IMR-90 (cell line): ENCODE data around the gene DUSP2. TPM values are rescaled to one million over a fixed set of nuclear protein-coding genes. Genes with fewer than 3 reads are reported as not detected.

Experiments
- ATAC-seq: fragments of 200-7000 bp; cut with Tn5 transposase; 2 replicates; pipeline ENCODE4 v1.9.1; 2020; ENCODE audit warnings: low read depth, mild to moderate bottlenecking, moderate library complexity
- BruUV-seq: library from RNA; stranded (reverse); fragments of 400-500 nt; replicated peaks from 2 replicates; lab custom pipeline; 2021; lab: Mats Ljungman, UMichigan
- CTCF ChIA-PET: fragments of 300-600 bp; formaldehyde crosslinking; extraction: SDS; loops from one replicate; lab custom pipeline; 2021; ENCODE audit warnings: antibody characterized with exemption; lab: Yijun Ruan, JAX
- POLR2A ChIA-PET: fragments of 300-600 bp; sonication (Branson Sonifier 250); formaldehyde crosslinking; loops from one replicate; lab custom pipeline; 2022; ENCODE audit warnings: antibody characterized with exemption; ENCODE audit not compliant: unreplicated experiment; lab: Charles Lee
- DNase-seq: peaks from one replicate; pipeline ENCODE4 v3.0.0; 2013
- H2AFZ ChIP-seq: replicated peaks from 2 replicates; pipeline ENCODE3; 2013; ENCODE audit warnings: low read length, mild to moderate bottlenecking; ENCODE audit not compliant: poor library complexity
- H2AK5ac ChIP-seq: 2 replicates; pipeline ENCODE4 v1.6.1; 2013; ENCODE audit warnings: low read depth, low read length, inconsistent platforms
- H2AK9ac ChIP-seq: replicated peaks from 2 replicates; pipeline ENCODE3; 2013; ENCODE audit warnings: mild to moderate bottlenecking, low read depth, low read length, moderate library complexity; ENCODE audit not compliant: poor library complexity
- H2BK120ac ChIP-seq: 2 replicates; pipeline ENCODE4 v1.6.1; 2013; ENCODE audit warnings: low read depth, low read length, inconsistent platforms
- H2BK15ac ChIP-seq: 3 replicates; pipeline ENCODE4 v1.6.1; 2013; ENCODE audit warnings: low read depth, low read length, inconsistent platforms
- H2BK20ac ChIP-seq: 2 replicates; pipeline ENCODE4 v1.6.1; 2013; ENCODE audit warnings: low read depth, mild to moderate bottlenecking, inconsistent platforms, low read length, moderate library complexity
- H2BK5ac ChIP-seq: 2 replicates; pipeline ENCODE4 v1.6.1; 2013; ENCODE audit warnings: mild to moderate bottlenecking, low read depth, low read length, inconsistent platforms; ENCODE audit not compliant: poor library complexity, severe bottlenecking
- H3K14ac ChIP-seq: replicated peaks from 2 replicates; pipeline ENCODE4 v1.6.1; 2013; ENCODE audit warnings: low read depth, low read length, inconsistent platforms
- H3K18ac ChIP-seq: 2 replicates; pipeline ENCODE4 v1.6.1; 2013; ENCODE audit warnings: low read depth, low read length, control low read depth
- H3K23ac ChIP-seq: 2 replicates; pipeline ENCODE4 v1.6.1; 2013; ENCODE audit warnings: low read depth, low read length, inconsistent platforms
- H3K27ac ChIP-seq: 2 replicates; pipeline ENCODE4 v1.5.1; 2013; ENCODE audit warnings: mild to moderate bottlenecking, control low read depth, low read length; ENCODE audit not compliant: insufficient read depth
- H3K27me3 ChIP-seq: 2 replicates; pipeline ENCODE4 v1.6.1; 2013; ENCODE audit warnings: low read length; ENCODE audit not compliant: control insufficient read depth, insufficient read depth
- H3K36me3 ChIP-seq: 2 replicates; pipeline ENCODE4 v1.6.1; 2013; ENCODE audit warnings: low read length, mixed read lengths; ENCODE audit not compliant: control insufficient read depth, insufficient read depth
- H3K4ac ChIP-seq: 2 replicates; pipeline ENCODE4 v1.6.1; 2013; ENCODE audit warnings: low read depth, low read length, inconsistent platforms
- H3K4me1 ChIP-seq: 2 replicates; pipeline ENCODE4 v1.6.1; 2013; ENCODE audit warnings: low read length, mixed read lengths; ENCODE audit not compliant: control insufficient read depth, insufficient read depth
- H3K4me2 ChIP-seq: 2 replicates; pipeline ENCODE4 v1.6.1; 2013; ENCODE audit warnings: low read depth, mild to moderate bottlenecking, control low read depth, low read length, moderate library complexity
- H3K4me3 ChIP-seq: 2 replicates; pipeline ENCODE4 v1.5.1; 2013; ENCODE audit warnings: low read depth, mild to moderate bottlenecking, control low read depth, low read length, moderate library complexity; ENCODE audit not compliant: insufficient read depth
- H3K56ac ChIP-seq: 2 replicates; pipeline ENCODE4 v1.6.1; 2013; ENCODE audit warnings: low read length, inconsistent platforms; ENCODE audit not compliant: insufficient read depth; ENCODE audit errors: extremely low read depth
- H3K79me1 ChIP-seq, 2 experiments: 2 replicates each; pipeline ENCODE4 v1.6.1; 2013; ENCODE audit warnings: low read length in 2 of 2, inconsistent platforms in 1 of 2, low read depth in 1 of 2
- H3K9ac ChIP-seq: 2 replicates; pipeline ENCODE4 v1.6.1; 2013; ENCODE audit warnings: low read depth, low read length, control low read depth
- H3K9me1 ChIP-seq: 2 replicates; pipeline ENCODE4 v1.6.1; 2013; ENCODE audit warnings: low read length, inconsistent platforms; ENCODE audit not compliant: insufficient read depth
- H3K9me3 ChIP-seq: 2 replicates; pipeline ENCODE4 v1.6.1; 2013; ENCODE audit warnings: low read length; ENCODE audit not compliant: control insufficient read depth, insufficient read depth
- H4K20me1 ChIP-seq: 2 replicates; pipeline ENCODE4 v1.6.1; 2013; ENCODE audit warnings: low read length, inconsistent platforms; ENCODE audit not compliant: insufficient read depth
- H4K5ac ChIP-seq: 2 replicates; pipeline ENCODE4 v1.6.1; 2013; ENCODE audit warnings: mild to moderate bottlenecking, low read depth, low read length, control low read depth
- H4K8ac ChIP-seq, 2 experiments: 2 replicates each; pipeline ENCODE4 v1.6.1; 2013; ENCODE audit warnings: low read depth in 2 of 2, low read length in 2 of 2, control low read depth in 1 of 2, inconsistent platforms in 1 of 2
- H4K91ac ChIP-seq: 2 replicates; pipeline ENCODE4 v1.6.1; 2013; ENCODE audit warnings: low read depth, low read length, inconsistent platforms; ENCODE audit not compliant: insufficient read depth
- BHLHE40 ChIP-seq: fragments of 150-350 bp; IDR thresholded peaks from 2 replicates; pipeline ENCODE4 v1.6.1; 2016; ENCODE audit warnings: mild to moderate bottlenecking, low read depth, low read length
- CEBPB ChIP-seq: IDR thresholded peaks from 2 replicates; pipeline ENCODE4 v1.6.1; 2012; ENCODE audit warnings: low read depth, low read length, improper control_type of control experiment
- CHD1 ChIP-seq: IDR thresholded peaks from 2 replicates; pipeline ENCODE4 v1.6.1; 2012; ENCODE audit warnings: low read depth, low read length, improper control_type of control experiment
- CTCF ChIP-seq: conservative IDR thresholded peaks from 2 replicates; pipeline ENCODE4 v1.5.1; 2012; ENCODE audit warnings: mild to moderate bottlenecking, low read depth, low read length, improper control_type of control experiment
- FOS ChIP-seq: fragments of 150-350 bp; IDR thresholded peaks from 2 replicates; pipeline ENCODE4 v1.6.1; 2016; ENCODE audit warnings: low read depth, low read length
- MXI1 ChIP-seq: IDR thresholded peaks from 2 replicates; pipeline ENCODE4 v1.6.1; 2012; ENCODE audit warnings: low read depth, mild to moderate bottlenecking, low read length, moderate library complexity, borderline replicate concordance
- POLR2A ChIP-seq: IDR thresholded peaks from 2 replicates; pipeline ENCODE4 v1.6.1; 2012; ENCODE audit warnings: mild to moderate bottlenecking, low read depth, low read length
- RAD21 ChIP-seq: IDR thresholded peaks from 2 replicates; pipeline ENCODE4 v1.6.1; 2012; ENCODE audit warnings: low read length, improper control_type of control experiment
- RCOR1 ChIP-seq: IDR thresholded peaks from 2 replicates; pipeline ENCODE4 v1.6.1; 2012; ENCODE audit warnings: mild to moderate bottlenecking, low read length, improper control_type of control experiment; ENCODE audit not compliant: insufficient replicate concordance
- RFX5 ChIP-seq: IDR thresholded peaks from 2 replicates; pipeline ENCODE4 v1.8.0; 2012; ENCODE audit warnings: low read depth, mild to moderate bottlenecking, low read length, moderate library complexity
- SMC3 ChIP-seq: fragments of 150-350 bp; IDR thresholded peaks from 2 replicates; pipeline ENCODE4 v1.6.1; 2016; ENCODE audit warnings: low read depth, mild to moderate bottlenecking, antibody characterized with exemption, low read length, moderate library complexity
- WGBS, 2 experiments: methylation state at CpG; one replicate each; pipeline versions ENCODE4 v1.1.5 to v1.1.7; 2013; ENCODE audit warnings: missing lambda C conversion rate in 2 of 2; ENCODE audit not compliant: insufficient read length in 1 of 2; ENCODE audit errors: extremely low coverage in 2 of 2; 5-methylcytosine and 5-hydroxymethylcytosine counted together
- dilution Hi-C: fragments of 300-500 bp; cut with HindIII; formaldehyde crosslinking; loops from one replicate; pipeline ENCODE4 v1.14.3; 2018; ENCODE audit warnings: low sequenced_read_pairs; ENCODE audit not compliant: unreplicated experiment
- in situ Hi-C: fragments of 300-500 bp; cut with MboI; formaldehyde crosslinking; loops from 3 replicates; pipeline ENCODE4 v1.14.3; 2019; ENCODE audit warnings: low sequenced_read_pairs, inconsistent platforms, mixed read lengths
- intact Hi-C: fragments of 100-400 bp; cut with micrococcal nuclease; formaldehyde crosslinking; loops from 2 replicates; pipeline ENCODE4 v1.10.0; 2022
- polyA plus RNA-seq, 3 experiments: library from polyadenylated mRNA; depleted of rRNA; stranded (reverse); fragments of >200 nt; gene quantifications; 2 replicates each; pipeline ENCODE4 v1.2.3, GENCODE V29; 2012; ENCODE audit warnings: low replicate concordance in 1 of 3
- total RNA-seq: library from RNA; depleted of rRNA; stranded (reverse); fragments of >200 nt; gene quantifications from 2 replicates; pipeline ENCODE4 v1.2.3, GENCODE V29; 2012

DUSP2 gene
- total and polyA plus RNA-seq, 2 of the 4 experiments (the other 2 are of a cell fraction) = 1.8 to 3.8 TPM

GRCh38 chr2:96134421-96134820 is 10.8 kb downstream of the DUSP2 start:
- in situ Hi-C loops = loop anchor here (10.0 kb wide), 1 partner anchor 130 kb away; the partner anchor contains the start of genes CIAO1 and TMEM127
- WGBS, 2 experiments = 91% methylated on average over 3 of the region's 11 CpGs; no CpG with 5 or more reads in 1 of the 2 experiments
- Histone ChIP-seq H3K18ac (no peak overlapping the region), H2BK20ac (no peak overlapping the region), H4K20me1 (no peaks in the 10 kb centered on the region; the same call in 1 of the 2 replicates), H3K27ac (no peak overlapping the region), H4K8ac (no peak overlapping the region), H4K91ac (no peak overlapping the region), H3K79me1 (no peaks in the 10 kb centered on the region), H2AFZ (no peak overlapping the region), H2AK9ac (no peak overlapping the region), H3K27me3 (peaks cover 58% of the 10 kb centered on the region), H3K4me2 (no peak overlapping the region), H3K23ac (no peak overlapping the region), H2BK120ac (no peak overlapping the region), H3K56ac (no peak overlapping the region), H3K9me3 (no peaks in the 10 kb centered on the region), H3K4ac (no peak overlapping the region), H2BK15ac (no peak overlapping the region), H3K9me1 (no peaks in the 10 kb centered on the region), H3K4me3 (no peak overlapping the region), H3K9ac (no peak overlapping the region), H2AK5ac (no peak overlapping the region), H3K14ac (no peak overlapping the region), H4K5ac (no peak overlapping the region), H2BK5ac (no peak overlapping the region), H3K4me1 (no peaks in the 10 kb centered on the region), H3K36me3 (no peaks in the 10 kb centered on the region)
- ATAC-seq (no peak), DNase-seq (no peak)
- dilution Hi-C loops = no loop called here
- POLR2A ChIA-PET = no interaction called here
- intact Hi-C loops = no loop called here
- no peak for TF ChIP-seq SMC3
- no peak for TF ChIP-seq RCOR1
- no peak for TF ChIP-seq RFX5
- TF ChIP-seq CHD1 = no peak
- TF ChIP-seq POLR2A = no peak
- no peak for TF ChIP-seq MXI1
- TF ChIP-seq CTCF = no peak
- TF ChIP-seq FOS = no peak
- TF ChIP-seq CEBPB = no peak
- TF ChIP-seq BHLHE40 = no peak
- TF ChIP-seq RAD21 = no peak
- no TSS peak for BruUV-seq
- CTCF ChIA-PET = no interaction called here
